ENCODE data around the gene SKA1.

SKA1 gene

DNA sequence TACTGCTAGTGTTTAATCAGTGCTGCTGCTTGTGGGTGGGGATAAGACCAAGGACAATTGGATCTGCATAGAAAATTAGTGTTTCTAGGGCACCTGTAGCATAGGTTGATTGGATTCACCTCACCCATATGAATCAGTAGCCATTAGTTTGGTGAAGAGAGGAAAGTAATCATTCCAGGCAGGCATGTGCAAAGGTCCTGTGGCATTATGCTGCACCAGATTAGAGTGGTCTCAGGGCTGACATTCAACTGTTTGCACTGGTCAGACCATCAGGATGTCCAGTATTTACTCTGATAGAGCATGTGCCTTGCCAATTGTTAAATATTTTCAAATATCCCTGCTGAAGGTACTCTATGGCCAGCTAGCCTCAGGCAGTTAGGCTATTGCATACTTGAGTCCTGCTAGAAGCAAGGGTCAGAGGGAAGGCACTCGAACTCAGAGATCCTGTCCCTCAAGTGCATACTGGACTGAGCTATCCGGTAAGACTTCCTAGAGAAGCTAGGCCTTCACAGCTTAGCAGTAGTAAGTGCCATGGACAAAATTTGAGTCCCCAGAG, 64.7 kb downstream of the SKA1 start:
- no peak for DNase-seq (ENCODE audit: low read depth)
- no peak overlapping the region for H3K4me3 ChIP-seq (ENCODE audit: control insufficient read depth, low read depth, low read length)
- no peak for TF ChIP-seq CTCF (conservative IDR thresholded peaks at IDR 0.05; ENCODE audit: control insufficient read depth, insufficient read depth, low read depth, low read length)

GRCh38 chr18:50441016-50441415, 66.2 kb downstream of the SKA1 start:
- DNase-seq (ENCODE audit: low read depth) = no peak
- no peak overlapping the region for H3K4me3 ChIP-seq (ENCODE audit: control insufficient read depth, low read depth, low read length)
- no peak for TF ChIP-seq CTCF (conservative IDR thresholded peaks at IDR 0.05; ENCODE audit: control insufficient read depth, insufficient read depth, low read depth, low read length)

- TF ChIP-seq CTCF (conservative IDR thresholded peaks at IDR 0.05; ENCODE audit: control insufficient read depth, insufficient read depth, low read depth, low read length) = no peak
- H3K4me3 ChIP-seq (ENCODE audit: control insufficient read depth, low read depth, low read length) = no peak overlapping the region
- no peak for DNase-seq (ENCODE audit: low read depth)
Observed at GRCh38 chr18:50441501-50441900, 66.7 kb downstream of the SKA1 start.

Data from fibroblast of mammary gland (primary cell).